Astrocyte of the hippocampus (primary cell): ENCODE data around the gene MTFMT.
"Not testable (repeated sequence)": the region's sequence is repeated elsewhere in the genome, so short reads cannot be mapped to it uniquely, and the experiment has no call there.

ENCODE experiments used
- DNase-seq: peaks from one replicate; pipeline ENCODE4 v3.0.0; 2011; ENCODE audit warnings: low read depth, low spot score

The MTFMT gene

GRCh38 chr15:65038836-65039235, 9.4 kb upstream of the MTFMT start:
- DNase-seq = no peak

DNA sequence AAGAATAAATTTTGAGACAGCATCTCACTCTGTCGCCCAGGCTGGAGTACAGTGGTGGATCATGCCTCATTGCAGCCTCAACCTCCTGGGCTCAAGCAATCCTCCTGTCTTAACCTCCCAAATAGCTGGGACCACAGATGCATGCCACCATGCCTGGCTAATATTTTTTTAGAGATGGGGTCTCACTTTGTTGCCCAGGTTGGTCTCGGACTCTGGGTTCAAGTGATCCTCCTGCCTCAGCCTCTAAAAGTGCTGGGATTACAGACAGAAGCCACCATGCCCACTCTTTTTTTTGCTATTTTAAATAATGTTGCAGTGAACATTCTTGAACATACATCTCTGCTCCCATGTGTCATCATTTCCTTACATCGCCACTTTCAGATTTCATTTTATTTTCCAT, 9.0 kb upstream of the MTFMT start:
- DNase-seq = no peak

- DNase-seq = no peak
Measured at GRCh38 chr15:65037309-65037708, 7.9 kb upstream of the MTFMT start.

GRCh38 chr15:65034719-65035118, 5.3 kb upstream of the MTFMT start:
- DNase-seq = no peak

DNA sequence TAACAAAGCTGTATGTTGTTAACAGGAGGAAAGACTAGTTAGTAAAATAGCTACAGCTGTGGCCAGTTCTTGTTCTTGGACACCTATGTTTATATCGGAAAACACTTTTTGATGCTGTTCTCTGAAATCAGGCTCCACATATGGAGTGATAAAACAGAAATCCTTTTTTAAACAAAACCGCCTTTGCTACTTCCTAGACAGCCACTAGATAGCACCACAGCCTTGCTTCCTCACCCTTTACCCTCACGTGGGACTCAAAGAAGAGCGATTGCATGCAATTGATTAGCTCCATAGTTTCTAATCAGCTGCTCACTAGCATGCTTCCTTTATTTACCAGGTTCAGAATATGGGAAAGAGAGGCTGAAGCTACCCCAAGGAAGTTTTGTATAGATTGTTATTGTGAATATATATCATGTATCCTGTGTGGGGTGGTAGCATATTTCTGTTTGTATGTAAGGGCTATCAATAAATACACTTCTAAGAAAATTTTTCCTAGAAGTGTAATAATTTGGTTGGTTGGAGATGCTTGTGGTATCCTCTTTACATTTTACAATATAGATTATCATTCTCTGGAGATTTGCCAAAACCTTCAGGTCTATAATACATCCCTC, 4.3 kb upstream of the MTFMT start:
- DNase-seq = peak; percentile 55

GRCh38 chr15:65032801-65033537, 3.5 kb upstream of the MTFMT start:
- DNase-seq = peak; percentile 81

DNA sequence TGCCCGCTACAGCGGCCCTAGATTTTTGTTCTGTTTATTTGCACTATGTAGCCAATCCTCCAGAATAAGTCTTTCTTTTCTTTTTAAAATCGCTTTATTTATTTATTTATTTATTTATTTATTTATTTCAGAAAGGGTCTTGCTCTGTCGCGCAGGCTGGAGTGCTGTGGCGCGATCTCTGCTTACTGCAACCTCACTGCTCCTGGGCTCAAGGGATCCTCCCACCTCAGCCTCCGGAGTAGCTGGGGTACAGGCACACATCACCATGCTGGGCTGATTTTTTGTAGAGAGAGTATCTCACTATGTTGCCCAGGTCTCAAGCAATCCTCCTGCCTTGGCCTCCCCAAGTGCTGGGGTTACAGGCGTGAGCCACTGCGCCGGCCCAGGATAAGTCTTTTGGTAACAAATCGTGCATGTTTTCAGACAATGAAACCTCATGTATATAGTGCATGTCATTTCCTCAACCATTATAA, 333 bp upstream of the MTFMT start:
- DNase-seq = no peak

GRCh38 chr15:65028338-65028737, 1.1 kb downstream of the MTFMT start:
- no peak for DNase-seq

- DNase-seq = no peak
Measured at GRCh38 chr15:65027593-65027992, 1.8 kb downstream of the MTFMT start.

DNA sequence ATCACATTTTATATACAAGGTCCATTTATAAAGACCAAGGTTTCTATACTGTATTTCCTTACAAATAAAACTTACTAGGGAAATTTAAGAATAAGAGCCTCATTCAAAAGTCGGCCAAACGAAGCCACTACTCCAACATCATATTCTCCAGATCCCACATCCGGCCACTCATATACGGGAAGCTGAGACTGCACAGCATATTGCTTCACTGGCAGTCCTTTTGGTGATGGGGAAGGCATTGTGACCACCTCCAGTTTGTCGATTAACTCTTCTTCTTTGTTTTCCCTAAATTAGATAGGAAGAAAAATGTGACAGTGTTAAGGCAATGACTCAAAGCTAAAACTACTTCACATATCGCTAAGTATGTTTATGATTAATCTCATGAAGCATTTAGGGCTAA, 2.7 kb downstream of the MTFMT start:
- DNase-seq = no peak

GRCh38 chr15:65021488-65021887, 8.0 kb downstream of the MTFMT start:
- no peak for DNase-seq

- no peak for DNase-seq
Measured at GRCh38 chr15:65020419-65020818, 9.0 kb downstream of the MTFMT start.

DNA sequence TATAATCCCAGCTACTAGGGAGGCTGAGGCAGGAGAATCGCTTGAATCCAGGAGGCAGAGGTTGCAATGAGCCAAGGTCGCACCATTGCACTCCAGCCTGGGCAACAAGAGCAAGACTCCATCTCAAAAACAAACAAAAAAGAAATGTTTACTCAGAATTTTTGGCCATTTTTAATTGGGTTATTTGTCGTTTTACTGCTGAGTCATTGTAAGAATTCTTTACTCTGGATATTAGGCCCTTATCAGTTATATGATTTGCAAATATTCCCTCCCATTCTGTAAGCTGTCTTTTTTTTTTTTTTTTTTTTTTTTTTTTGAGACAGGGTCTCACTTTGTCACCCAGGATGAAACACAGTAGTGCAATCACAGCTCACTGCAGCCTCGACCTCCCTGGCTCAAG, 18.2 kb downstream of the MTFMT start:
- DNase-seq = not testable (repeated sequence)

DNA sequence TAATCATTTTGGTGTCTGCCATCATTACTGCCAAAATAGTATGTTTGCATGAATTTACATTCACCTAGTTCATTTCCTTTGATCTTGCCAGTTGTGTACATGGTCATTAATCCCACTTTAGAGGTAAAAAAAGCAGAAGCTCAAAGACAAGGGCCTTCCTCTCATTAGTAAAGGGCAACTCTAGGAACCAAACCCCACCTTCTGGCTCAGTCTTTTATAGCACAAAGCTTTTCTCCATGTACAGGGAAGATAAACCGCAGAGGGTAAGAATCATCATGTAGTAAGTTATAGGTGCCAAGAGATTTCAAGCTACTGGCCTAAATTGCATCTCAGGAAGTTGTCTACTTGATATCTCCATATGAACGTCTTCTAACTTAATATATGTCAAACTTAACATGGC, 20.5 kb downstream of the MTFMT start:
- DNase-seq = no peak

- DNase-seq = no peak
Measured at GRCh38 chr15:65006876-65007275, 22.6 kb downstream of the MTFMT start.

DNA sequence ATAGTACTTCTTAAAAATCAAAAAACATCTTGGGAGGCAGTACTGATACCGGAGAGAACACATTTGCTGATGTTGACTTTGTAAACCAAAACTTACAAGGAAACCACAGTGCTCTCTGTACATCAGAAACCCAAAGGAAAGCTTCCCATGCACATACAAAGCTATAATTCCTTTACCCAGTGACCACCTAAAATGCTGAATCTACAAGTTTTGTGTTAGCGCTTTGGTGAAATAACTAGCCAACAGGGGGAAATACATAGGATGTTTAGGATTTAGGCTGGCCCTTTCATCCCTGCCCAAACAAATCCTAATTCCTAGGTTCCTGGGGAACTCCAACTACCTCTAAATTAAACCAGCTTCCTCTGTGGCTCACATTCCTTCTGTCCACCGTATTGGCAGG, 24.4 kb downstream of the MTFMT start:
- DNase-seq = peak; percentile 32

DNA sequence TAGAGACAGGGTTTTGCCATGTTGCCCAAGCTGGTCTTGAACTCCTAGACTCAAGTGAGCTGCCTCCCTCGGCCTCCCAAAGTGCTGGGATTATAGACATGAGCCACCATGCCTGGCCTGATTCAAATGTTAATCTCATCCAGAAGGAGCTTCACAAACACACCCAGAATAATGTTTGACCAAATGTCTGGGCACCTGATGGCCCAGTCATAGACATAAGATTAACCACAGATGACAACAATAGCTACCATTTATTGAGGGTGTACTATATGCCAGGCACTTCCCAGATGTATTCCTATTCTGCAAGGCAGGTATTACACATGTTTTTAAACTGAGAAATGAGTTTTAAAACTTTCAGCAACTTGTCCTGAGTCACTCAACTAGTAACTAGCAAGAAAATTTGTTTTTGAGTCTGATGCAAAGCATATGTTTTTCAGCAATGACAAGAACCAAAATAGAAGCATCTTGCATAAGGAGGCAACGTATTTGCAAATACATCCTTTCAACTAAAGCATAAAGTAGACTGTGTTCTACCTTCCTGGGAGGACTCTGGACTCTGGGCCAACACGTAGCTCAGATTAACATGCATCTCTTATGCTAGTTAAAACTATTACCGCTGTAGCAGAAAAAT, 31.6 kb downstream of the MTFMT start:
- DNase-seq = no peak

DNA sequence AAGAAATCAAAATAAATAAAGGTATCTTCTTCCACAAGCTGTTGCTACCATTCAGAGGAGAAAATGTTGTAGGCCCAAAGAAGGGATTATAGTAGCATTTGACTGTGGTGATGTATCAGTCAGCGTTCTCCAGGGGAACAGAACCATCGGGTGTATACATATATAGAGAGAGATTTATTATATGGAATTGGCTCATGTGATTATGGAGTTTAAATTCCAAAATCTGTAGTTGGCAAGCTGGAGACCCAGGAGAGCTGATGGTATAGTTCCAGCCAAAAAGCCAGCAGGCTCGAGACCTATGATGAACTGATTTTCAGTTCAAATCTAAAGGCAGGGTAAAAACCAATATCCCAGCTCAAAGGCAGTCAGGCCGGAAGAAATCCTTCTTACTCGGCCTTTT, 32.4 kb downstream of the MTFMT start:
- DNase-seq = no peak

DNA sequence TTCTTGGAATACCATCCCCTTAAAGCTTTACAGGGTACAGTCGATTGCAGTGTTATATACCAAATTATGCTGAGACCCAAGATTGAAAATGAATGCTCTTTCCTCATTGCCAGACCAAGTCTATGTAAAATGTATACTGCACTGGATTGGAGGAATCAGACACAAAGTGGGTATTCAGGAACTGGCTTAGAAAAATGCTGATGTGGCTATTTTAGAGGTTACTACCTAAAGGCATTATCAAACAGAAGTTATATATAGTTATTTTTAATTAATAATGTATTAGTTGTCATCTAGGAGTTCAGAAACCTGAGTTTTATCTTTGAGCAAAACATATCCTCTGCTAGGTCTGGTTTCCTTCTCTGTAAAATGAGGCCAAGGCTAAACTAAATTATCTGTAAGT, 36.1 kb downstream of the MTFMT start:
- no peak for DNase-seq

DNA sequence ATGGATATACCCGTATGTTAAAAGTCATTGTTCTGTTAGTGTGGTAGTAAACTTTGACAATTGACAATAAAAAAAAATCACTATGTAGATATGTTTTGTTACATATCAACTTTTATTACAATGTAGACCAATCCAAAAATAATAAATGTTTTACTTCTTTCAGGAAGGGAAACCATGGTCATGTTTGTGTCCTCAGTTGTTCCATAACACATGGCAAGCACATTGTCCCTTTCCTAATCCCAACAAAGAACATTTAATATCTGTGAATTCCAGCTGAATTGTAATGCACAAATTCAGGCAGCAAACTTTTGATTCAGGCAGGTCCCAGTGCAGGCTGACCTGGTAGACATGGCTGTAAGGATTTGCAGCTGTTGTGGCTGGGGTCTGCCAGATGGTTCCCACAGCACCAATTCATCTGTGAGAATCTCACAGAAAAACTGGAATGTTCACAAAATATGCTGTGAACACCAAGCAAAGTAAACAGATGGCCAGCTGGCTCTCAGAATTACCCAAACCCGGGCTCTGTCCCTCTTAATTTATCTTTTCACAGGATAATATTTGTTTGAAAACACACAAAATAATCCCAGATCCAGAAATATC, 37.8 kb downstream of the MTFMT start:
- no peak for DNase-seq

DNA sequence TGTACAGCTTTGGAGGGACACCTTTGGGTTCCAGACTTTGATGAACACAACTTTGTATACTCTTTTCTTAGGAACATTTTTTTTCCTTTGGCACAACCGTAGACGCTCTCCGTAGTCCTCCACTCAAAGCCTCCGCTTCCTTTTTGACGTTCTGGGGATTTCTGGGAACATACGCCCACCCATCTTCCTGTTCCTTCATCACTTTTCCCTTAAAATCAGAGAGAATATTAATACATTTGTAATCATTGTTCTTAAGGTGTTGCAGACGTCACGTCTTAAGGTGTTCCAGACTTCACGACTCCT, 39.3 kb downstream of the MTFMT start:
- no peak for DNase-seq

DNA sequence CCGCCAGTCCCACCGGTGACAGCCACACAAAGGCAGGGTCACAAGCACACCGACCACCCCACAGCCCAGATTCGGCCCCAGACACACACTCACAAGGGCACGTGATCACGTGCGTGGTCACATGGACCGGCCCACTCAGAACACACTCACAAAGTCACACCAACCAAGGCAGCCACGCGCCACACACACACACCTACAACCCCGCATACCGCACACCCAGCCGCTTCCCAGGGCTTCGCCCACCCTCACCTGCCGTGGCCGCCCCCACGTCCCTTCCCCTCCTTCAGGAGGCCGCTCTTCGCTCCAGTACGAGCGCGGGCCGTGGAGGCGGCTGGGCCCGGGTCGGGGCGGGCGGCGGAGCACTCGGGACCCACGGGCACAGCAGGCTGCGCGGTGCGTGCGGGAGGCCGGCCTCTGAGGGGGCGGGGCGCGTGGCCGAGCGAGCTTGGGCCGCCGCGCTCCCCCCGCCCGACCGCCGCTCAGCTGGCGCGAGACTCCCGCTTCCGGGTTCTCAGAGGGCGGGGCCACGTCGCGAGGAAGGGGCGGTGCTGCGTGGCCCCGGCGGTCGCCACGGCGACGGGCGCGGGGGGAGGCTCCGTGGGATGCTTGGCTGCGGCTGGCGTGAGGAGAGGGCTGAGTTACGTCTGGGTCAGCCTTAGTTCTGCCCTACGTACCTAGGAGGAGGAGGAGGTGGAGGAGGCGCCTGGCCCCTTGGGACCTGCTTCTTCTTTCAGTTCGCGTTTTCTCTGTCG, 39.8 kb downstream of the MTFMT start, which contains the start of gene SPG21:
TSS of gene SPG21 (minus strand) at position 499 of the 752 bp plus-strand sequence. CDS start 6,345 bp downstream, outside the sequence.
- DNase-seq = peak; percentile 99
